ENCODE results near the gene HPS4.
A peak's percentile ranks its signal among the peaks of the same experiment; 100 is the strongest.

Gene HPS4

DNA sequence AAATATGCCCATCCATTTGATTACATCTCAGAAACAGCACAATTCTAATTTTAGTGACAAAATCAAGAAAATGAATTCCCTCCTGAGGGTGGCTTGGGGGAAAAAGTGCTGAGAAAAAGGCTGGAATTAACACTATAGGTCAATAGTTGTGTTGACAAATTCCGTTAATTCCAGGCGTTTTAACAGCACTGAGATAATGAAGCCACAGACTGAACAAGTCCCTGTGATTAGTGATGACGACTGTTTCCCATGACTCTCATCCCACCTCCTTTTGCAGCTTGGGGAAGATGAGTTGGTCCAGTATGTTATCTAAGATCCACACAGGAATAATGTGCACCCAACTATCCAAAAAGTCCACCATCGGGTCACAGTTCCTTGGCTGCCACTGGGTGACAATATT is 12.9 kb upstream of the HPS4 start:
- no peak for DNase-seq (ENCODE audit: low read depth)

DNA sequence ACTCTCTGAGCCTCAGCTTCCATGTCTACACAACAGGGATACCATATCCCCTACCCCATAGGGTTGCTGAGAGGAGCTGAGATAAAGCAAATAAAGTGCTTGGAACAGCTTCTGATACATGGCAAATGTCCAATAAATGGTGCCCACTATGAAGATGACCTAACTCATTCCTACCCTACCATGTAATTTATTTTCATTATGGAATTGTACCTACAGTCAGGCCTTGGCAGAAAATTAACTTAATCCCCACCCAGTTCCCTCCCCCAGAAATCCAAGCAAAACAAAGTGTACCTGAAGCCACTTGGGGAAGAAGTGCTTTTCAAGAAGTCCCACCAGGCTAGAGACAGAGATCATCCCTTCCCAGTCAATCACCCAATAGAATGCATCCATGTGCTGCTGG is 10.9 kb upstream of the HPS4 start:
- DNase-seq (ENCODE audit: low read depth), result no peak

GRCh38 chr22:26492220-26492619 is 8.6 kb upstream of the HPS4 start:
- no peak for DNase-seq (ENCODE audit: low read depth)

- no peak for DNase-seq (ENCODE audit: low read depth)
Observed at GRCh38 chr22:26489447-26490036, 6.0 kb upstream of the HPS4 start.

GRCh38 chr22:26487996-26488395 is 4.4 kb upstream of the HPS4 start:
- no peak for DNase-seq (ENCODE audit: low read depth)

GRCh38 chr22:26486394-26486793 is 2.8 kb upstream of the HPS4 start:
- no peak for DNase-seq (ENCODE audit: low read depth)

DNA sequence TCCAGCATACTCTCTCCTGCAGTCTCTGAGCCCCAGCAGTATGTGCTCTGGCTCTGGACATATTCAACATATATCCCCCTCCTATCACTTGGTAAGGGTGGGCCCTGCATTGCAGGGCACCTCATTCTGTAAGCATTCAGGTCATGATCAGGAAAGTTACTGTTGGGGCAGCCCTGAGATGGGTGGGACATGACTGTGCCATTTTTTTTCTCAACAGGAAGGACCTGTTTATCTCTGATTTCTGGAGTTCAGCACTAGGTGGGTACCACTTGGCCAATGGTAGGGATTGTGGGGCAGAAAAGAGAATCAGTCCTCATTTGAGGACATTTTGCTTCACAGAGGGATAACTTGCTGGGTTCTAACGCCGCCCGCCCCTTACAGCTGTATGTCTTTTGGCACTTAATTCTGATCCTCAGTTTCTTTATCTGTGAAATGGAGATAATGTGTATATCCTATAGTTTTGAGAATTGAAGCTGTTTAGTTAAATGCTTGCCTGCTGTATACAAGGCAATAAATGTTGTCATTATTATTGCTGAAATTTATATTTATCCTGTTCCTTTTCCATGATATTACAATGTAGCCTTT is 2.3 kb upstream of the HPS4 start:
- no peak for DNase-seq (ENCODE audit: low read depth)

DNA sequence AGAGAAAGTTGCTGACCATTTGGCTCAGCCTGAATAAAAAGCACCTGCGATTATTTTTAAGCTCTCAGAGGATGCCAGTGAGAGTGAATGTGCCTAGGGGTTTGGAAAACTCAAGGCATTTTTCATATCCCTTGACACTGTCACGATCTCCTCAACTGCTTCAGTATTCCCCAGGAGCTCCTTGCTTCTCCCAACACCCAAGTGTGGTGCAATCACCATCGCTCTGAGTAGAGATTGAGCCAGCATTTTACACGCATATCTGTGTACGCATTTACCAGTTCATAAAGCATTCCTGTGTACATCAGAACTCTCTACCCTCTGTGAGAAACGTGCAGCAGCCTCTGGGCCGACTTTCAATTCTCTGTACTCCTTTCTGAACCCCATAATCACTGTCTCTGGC is 1.4 kb upstream of the HPS4 start:
- DNase-seq (ENCODE audit: low read depth), result peak; percentile 41

GRCh38 chr22:26484360-26484706 is 750 bp upstream of the HPS4 start:
- no peak for DNase-seq (ENCODE audit: low read depth)

GRCh38 chr22:26483043-26483438 is 542 bp downstream of the HPS4 start:
- no peak for DNase-seq (ENCODE audit: low read depth)

DNA sequence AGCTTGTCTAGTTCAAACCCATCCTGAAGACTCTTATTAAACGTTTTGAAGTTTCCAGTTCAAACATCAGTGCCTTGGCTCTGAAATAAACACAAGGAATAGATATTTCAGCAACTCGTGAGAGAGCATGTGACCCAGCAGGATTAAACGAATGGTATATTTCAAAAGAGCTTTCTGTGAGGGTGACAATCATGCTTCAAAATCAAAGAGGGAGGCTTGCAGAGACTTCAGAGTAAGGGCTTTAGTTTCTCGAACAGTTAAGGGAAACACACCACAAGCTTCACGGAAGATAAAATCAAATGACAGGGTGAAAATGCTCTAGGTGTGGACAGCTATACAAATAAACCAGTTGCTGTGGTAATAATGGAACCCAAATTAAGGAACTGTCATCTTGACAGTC is 1.4 kb downstream of the HPS4 start:
- DNase-seq (ENCODE audit: low read depth), result no peak

DNA sequence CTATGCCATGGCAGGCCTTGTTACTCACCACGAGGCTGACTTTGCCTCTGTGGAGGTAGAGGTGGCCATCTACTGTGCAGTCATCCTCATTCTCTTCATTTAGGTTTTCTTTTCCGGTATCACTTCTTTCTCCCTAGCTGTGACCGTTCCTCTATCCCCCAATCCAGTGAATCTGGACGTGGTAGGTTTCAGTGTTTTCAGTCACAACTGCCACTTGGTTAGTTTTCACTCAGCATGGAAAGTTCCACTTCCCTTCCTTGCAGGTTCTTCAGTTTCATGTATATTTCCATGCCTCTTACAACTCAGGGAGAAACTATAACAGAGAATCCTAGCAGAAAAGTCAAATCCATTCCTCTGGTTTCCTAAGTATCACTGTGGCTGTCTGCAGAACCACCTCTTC is 1.9 kb downstream of the HPS4 start:
- DNase-seq (ENCODE audit: low read depth), result no peak

- DNase-seq (ENCODE audit: low read depth), result no peak
Observed at GRCh38 chr22:26481112-26481693, 2.4 kb downstream of the HPS4 start.

DNA sequence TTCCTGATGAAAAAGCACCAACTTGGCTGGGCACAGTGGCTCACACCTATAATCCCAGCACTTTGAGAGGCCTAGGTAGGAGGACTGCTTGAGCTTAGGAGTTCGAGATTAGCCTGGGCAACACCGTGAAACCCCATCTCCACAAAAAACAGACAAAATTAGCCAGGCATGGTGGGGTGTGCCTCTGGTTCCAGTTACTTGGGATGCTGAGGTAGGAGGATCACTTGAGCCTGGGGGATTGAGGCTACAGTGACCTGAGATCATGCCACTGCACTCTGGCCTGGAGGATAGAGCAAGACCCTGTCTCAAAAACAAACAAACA is 3.0 kb downstream of the HPS4 start:
- DNase-seq (ENCODE audit: low read depth), result no peak

GRCh38 chr22:26479792-26480610 is 3.6 kb downstream of the HPS4 start:
- DNase-seq (ENCODE audit: low read depth), result no peak

GRCh38 chr22:26479043-26479791 is 4.4 kb downstream of the HPS4 start:
- DNase-seq (ENCODE audit: low read depth), result no peak

DNA sequence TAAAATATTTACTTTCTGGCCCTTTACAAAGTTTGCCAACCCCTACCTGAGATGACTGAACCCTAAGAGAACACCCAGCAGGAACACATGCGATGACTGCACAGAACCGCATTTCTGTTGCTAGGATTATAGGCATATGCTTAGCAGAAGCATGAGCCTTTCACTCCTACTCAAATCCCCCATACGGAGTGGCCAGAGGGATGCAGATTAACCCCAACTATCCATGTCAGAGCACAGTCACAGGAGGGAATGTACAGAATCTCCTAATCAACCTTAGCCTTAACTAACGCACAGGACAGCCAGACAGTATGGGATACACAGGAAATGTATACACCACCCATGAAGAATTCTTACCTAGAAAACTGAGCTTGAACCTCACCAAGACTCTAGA is 6.2 kb downstream of the HPS4 start:
- DNase-seq (ENCODE audit: low read depth), result no peak

DNA sequence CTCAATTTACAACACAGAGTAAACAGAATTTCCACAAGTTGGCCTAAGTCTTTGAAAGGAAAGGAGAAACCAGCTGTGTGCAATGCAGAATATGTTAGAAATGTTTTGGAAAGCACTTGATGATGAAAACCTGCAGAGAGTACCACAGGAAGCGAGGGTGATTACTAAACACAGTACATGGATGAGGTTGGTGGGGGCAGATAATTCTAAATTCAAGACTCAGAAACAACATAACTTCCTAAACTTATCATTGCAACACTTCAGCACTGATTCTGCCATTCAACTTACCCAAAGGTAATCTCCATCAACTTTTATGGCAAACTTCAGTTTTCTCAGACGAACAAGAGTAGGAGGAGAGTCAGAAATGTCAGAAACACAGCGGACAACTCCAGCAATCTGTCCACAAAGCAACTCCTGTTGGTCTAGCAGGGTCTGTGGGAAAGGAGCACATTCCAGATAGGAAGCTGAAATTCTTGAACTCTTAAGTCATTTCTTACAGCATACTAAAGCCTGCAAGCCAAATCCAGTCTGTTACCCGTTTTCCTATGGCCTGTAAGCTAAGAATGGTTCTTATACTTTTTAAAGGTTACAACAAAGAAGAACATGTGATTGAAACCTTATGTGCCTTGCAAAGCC is 6.8 kb downstream of the HPS4 start:
- DNase-seq (ENCODE audit: low read depth), result no peak

DNA sequence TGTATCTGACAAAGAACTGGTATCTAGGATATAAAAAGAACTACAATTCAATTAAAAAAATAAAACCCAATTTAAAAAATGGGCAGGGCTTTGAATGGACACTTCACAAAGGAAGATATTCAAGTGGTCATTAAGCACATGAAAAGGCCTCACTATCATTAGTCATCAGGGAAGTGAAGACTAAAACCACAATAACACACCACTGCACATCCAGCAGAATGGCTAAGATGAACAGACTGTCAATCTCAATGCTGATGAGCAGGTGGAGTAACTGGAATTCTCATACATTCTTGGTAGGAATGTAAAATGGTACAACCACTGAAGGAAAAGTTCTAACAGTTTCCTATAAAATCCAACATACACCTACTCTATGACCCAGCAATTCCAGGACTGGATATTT is 8.9 kb downstream of the HPS4 start:
- no peak for DNase-seq (ENCODE audit: low read depth)

GRCh38 chr22:26471522-26471921 is 12.1 kb downstream of the HPS4 start:
- DNase-seq (ENCODE audit: low read depth), result peak; percentile 36

DNA sequence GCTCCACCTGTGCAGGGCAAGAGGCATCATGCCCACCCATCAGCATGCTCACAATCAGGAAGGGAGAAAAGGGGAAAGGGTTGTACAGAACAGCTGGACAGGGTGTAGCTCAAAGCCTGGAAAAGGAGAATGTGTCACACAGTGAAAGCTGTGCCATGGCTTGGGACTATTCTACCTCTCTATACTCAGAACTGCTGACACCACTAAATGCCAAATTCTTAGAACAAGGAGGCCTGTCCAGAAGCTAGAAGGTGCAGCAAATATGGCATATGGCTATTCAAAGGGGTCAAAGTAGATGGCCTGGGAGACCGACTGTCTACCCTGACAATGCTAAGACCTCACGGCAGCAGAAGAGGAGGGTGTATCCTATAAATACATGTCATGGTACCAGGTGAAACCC is 12.8 kb downstream of the HPS4 start:
- DNase-seq (ENCODE audit: low read depth), result no peak

DNA sequence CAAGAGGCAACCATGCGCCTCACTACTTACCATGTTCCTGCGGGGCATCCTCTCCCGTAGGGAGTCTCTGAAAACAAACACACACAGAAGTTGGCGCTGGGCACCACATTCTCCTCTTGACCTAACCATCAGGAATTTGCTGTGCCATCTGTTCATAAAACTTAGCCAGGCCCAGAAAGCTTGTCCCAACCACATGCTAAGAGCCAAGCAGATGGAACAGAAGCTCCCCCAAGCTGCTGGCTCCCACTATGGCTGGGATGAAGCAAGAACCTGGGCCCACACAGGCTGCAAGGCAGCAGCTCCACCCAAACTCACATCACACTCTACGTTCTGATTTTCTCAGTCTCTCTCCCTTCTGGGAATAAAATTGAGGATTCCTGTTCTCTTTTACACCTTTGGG is 17.4 kb downstream of the HPS4 start:
- peak; percentile 21 for DNase-seq (ENCODE audit: low read depth)
